ENCODE measurements around the gene CILP2. TPM values are rescaled to one million over a fixed set of nuclear protein-coding genes. Genes with fewer than 3 reads are reported as not detected.

Gene CILP2
- total and polyA plus RNA-seq, 9 of the 15 experiments (the other 6 are each of a cell fraction or from before 2014, with no cell fraction given): 0.04 to 0.35 (median 0.05) TPM; not detected in 2

DNA sequence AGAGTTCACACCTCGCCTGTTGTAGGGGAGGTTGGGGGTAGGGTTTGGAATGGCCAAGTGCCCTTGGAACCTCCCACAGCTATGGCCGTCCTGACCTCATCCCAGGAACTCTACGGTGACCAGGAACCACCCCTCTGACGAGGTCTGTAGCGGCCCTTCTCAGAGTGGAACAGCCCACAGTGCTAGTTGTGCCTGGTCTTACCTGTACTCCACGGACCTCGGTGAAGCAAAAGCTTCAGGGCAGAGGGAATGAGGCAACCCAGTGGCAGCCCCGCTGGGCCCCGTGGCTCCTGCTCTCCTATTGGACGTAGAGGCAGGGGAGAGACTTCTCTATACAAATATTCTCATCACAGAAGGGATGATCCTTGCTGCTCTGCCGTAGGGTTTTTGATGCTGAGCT, 29.8 kb upstream of the CILP2 start (continued):
- TF ChIP-seq, protein P1, sequence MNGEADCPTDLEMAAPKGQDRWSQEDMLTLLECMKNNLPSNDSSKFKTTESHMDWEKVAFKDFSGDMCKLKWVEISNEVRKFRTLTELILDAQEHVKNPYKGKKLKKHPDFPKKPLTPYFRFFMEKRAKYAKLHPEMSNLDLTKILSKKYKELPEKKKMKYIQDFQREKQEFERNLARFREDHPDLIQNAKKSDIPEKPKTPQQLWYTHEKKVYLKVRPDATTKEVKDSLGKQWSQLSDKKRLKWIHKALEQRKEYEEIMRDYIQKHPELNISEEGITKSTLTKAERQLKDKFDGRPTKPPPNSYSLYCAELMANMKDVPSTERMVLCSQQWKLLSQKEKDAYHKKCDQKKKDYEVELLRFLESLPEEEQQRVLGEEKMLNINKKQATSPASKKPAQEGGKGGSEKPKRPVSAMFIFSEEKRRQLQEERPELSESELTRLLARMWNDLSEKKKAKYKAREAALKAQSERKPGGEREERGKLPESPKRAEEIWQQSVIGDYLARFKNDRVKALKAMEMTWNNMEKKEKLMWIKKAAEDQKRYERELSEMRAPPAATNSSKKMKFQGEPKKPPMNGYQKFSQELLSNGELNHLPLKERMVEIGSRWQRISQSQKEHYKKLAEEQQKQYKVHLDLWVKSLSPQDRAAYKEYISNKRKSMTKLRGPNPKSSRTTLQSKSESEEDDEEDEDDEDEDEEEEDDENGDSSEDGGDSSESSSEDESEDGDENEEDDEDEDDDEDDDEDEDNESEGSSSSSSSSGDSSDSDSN (IDR thresholded peaks at IDR 0.05; ENCODE audit: borderline replicate concordance in 1 of 2, low read depth in 2 of 2, low read length in 2 of 2): no peak
- TF ChIP-seq SOX6 (IDR thresholded peaks at IDR 0.05) (no peak), TBP (optimal IDR thresholded peaks at IDR 0.05; ENCODE audit: low read depth, low read length) (no peak), POLR2A (conservative IDR thresholded peaks at IDR 0.05) (peak; percentile 52; the same call in 1 of the 2 replicates), FUS (optimal IDR thresholded peaks at IDR 0.05; ENCODE audit: low read depth, low read length) (no peak), POLR2AphosphoS5 (IDR thresholded peaks at IDR 0.05; ENCODE audit: control insufficient read depth, insufficient read depth, low read depth, low read length) (peak; percentile 51; the same call in 1 of the 2 replicates), ZNF586 (CRISPR knock-in tag; conservative IDR thresholded peaks at IDR 0.05) (no peak), ZNF121 (CRISPR knock-in tag; conservative IDR thresholded peaks at IDR 0.05) (no peak), POLR2G (IDR thresholded peaks at IDR 0.05; ENCODE audit: low read depth, low read length) (peak; percentile 17; the same call in 1 of the 2 replicates), RBM15 (IDR thresholded peaks at IDR 0.05; ENCODE audit: insufficient read depth, low read length) (no peak), SAP30 (IDR thresholded peaks at IDR 0.05; ENCODE audit: borderline replicate concordance, insufficient read depth, low read depth, low read length, poor library complexity, severe bottlenecking) (no peak), ETV1 (tag; conservative IDR thresholded peaks at IDR 0.05; ENCODE audit: low read depth) (no peak), BDP1 (IDR thresholded peaks at IDR 0.05; ENCODE audit: insufficient read depth, insufficient read length) (no peak), HOXB6 (CRISPR knock-in tag; IDR thresholded peaks at IDR 0.05; ENCODE audit: borderline replicate concordance) (no peak), ZNF224 (CRISPR knock-in tag; IDR thresholded peaks at IDR 0.05) (no peak), MAFF (IDR thresholded peaks at IDR 0.05; ENCODE audit: low read length) (no peak)
- TF ChIP-seq, protein P2, sequence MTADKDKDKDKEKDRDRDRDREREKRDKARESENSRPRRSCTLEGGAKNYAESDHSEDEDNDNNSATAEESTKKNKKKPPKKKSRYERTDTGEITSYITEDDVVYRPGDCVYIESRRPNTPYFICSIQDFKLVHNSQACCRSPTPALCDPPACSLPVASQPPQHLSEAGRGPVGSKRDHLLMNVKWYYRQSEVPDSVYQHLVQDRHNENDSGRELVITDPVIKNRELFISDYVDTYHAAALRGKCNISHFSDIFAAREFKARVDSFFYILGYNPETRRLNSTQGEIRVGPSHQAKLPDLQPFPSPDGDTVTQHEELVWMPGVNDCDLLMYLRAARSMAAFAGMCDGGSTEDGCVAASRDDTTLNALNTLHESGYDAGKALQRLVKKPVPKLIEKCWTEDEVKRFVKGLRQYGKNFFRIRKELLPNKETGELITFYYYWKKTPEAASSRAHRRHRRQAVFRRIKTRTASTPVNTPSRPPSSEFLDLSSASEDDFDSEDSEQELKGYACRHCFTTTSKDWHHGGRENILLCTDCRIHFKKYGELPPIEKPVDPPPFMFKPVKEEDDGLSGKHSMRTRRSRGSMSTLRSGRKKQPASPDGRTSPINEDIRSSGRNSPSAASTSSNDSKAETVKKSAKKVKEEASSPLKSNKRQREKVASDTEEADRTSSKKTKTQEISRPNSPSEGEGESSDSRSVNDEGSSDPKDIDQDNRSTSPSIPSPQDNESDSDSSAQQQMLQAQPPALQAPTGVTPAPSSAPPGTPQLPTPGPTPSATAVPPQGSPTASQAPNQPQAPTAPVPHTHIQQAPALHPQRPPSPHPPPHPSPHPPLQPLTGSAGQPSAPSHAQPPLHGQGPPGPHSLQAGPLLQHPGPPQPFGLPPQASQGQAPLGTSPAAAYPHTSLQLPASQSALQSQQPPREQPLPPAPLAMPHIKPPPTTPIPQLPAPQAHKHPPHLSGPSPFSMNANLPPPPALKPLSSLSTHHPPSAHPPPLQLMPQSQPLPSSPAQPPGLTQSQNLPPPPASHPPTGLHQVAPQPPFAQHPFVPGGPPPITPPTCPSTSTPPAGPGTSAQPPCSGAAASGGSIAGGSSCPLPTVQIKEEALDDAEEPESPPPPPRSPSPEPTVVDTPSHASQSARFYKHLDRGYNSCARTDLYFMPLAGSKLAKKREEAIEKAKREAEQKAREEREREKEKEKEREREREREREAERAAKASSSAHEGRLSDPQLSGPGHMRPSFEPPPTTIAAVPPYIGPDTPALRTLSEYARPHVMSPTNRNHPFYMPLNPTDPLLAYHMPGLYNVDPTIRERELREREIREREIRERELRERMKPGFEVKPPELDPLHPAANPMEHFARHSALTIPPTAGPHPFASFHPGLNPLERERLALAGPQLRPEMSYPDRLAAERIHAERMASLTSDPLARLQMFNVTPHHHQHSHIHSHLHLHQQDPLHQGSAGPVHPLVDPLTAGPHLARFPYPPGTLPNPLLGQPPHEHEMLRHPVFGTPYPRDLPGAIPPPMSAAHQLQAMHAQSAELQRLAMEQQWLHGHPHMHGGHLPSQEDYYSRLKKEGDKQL (CRISPR knock-in tag; IDR thresholded peaks at IDR 0.05; ENCODE audit: borderline replicate concordance): no peak
- TF ChIP-seq, protein P3, sequence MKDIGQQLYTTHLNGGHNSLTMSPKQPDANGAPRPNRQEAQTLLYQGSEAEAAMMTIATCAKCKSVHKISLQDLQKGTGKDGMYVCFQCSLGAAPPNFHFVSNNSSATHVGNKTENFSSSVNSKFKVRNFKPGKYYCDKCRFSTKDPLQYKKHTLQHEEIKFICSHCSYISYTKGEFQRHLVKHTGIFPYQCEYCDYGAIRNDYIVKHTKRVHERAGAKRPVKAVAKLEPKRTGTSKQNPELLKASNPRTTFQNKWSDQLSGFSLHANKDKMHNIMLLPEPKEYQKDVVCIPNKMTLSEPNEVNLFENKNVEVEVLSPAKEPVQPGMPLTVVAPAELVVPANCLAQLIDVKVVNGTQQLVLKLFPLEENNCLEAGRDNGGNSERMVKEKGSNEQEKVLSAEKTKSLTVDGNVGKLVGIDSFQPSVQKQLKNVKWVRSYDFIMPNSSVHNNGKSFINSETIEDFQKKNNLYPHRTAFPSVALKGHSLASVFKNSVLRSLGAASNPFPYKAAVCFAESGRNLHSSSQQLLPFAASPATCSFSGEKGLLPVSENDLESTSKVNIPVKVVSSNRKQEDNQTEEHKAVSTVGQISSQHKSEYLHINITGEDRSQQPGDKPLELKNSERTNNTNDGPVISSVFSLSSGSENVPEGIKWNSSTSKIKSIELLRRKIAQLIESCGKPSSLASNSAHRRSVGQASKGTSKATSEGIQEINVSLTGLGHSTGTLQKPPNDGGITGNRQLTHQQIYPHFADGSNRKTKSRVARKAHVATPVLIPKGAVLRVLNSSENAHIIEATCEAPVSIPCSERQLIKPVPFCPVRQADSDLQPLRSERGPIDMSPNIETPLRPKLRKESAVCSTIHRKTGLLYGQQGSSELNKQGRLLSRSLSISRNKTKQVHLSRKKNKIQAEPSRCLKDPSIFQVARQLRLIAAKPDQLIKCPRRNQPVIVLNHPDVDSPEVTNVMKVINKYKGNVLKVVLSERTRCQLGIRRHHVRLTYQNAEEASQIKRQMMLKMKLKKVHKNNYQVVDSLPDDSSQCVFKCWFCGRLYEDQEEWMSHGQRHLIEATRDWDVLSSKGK (CRISPR knock-in tag; IDR thresholded peaks at IDR 0.05): no peak

Data from K562 (cell line).